Suprapubic skin (tissue), 4 donors: ENCODE measurements around the gene ARHGAP4. TPM values are rescaled to one million over a fixed set of nuclear protein-coding genes. Genes with fewer than 3 reads are reported as not detected.

ENCODE experiments used
- DNase-seq, 2 donors: peaks; one replicate each; pipeline ENCODE4 v3.0.0-alpha.2; 2019; ENCODE audit warnings: low spot score in 2 of 2
- H3K27ac ChIP-seq: fragments of 200-600 bp; sonication (generic); one replicate; pipeline ENCODE4 v1.5.1; 2019
- H3K27me3 ChIP-seq: fragments of 200-600 bp; sonication (generic); one replicate; pipeline ENCODE4 v1.5.1; 2019
- H3K36me3 ChIP-seq: fragments of 200-600 bp; sonication (generic); one replicate; pipeline ENCODE4 v1.5.1; 2019
- H3K4me1 ChIP-seq: fragments of 200-600 bp; sonication (generic); one replicate; pipeline ENCODE4 v1.5.1; 2019
- H3K4me3 ChIP-seq: fragments of 200-600 bp; sonication (generic); one replicate; pipeline ENCODE4 v1.5.1; 2019; ENCODE audit warnings: mild to moderate bottlenecking
- H3K9me3 ChIP-seq: fragments of 200-600 bp; sonication (generic); one replicate; pipeline ENCODE4 v1.5.1; 2019
- CTCF ChIP-seq, 2 donors: fragments of 200-600 bp in 1 of 2; fragments of 450-650 bp in 1 of 2; sonication (generic) in 1 of 2; IDR thresholded peaks; one replicate each; pipeline ENCODE4 v1.5.1; 2016 to 2019; ENCODE audit warnings: antibody characterized with exemption in 2 of 2, mild to moderate bottlenecking in 1 of 2, moderate library complexity in 1 of 2
- EP300 ChIP-seq: sonication (generic); formaldehyde crosslinking; IDR thresholded peaks from one replicate; pipeline ENCODE4 v1.6.1; 2017; ENCODE audit warnings: antibody characterized with exemption
- POLR2A ChIP-seq, 2 donors: fragments of 450-650 bp; IDR thresholded peaks; one replicate each; pipeline ENCODE4 v1.6.1; 2017; ENCODE audit warnings: antibody characterized with exemption in 2 of 2, mild to moderate bottlenecking in 2 of 2, moderate library complexity in 2 of 2
- POLR2AphosphoS5 ChIP-seq, 3 donors: sonication (generic); formaldehyde crosslinking; IDR thresholded peaks; one replicate each; pipeline ENCODE4 v1.6.1; 2017; ENCODE audit warnings: antibody characterized with exemption in 3 of 3
- WGBS: methylation state at CpG from one replicate; pipeline ENCODE4 v1.1.5; 2018; 5-methylcytosine and 5-hydroxymethylcytosine counted together
- total RNA-seq, 4 donors: library from RNA; depleted of rRNA; stranded (reverse); fragments of >200 nt; gene quantifications; one replicate each; pipeline ENCODE4 v1.1.0, GENCODE V29; 2016

Gene ARHGAP4
- total RNA-seq, 4 donors from 2014 or later: 4.8 to 17.6 (median 9.6) TPM

- no peak overlapping the region for H3K4me3 ChIP-seq
- TF ChIP-seq EP300 (no peak), POLR2A (IDR thresholded peaks at IDR 0.05) (no peak), POLR2AphosphoS5 (IDR thresholded peaks at IDR 0.05) (no peak), CTCF (IDR thresholded peaks at IDR 0.05) (no peak)
- WGBS: 80% methylated on average over 6 of the region's 6 CpGs
- no peaks in the 10 kb centered on the region for H3K27me3 ChIP-seq
- no peaks in the 10 kb centered on the region for H3K36me3 ChIP-seq
- H3K4me1 ChIP-seq: no peaks in the 10 kb centered on the region
- H3K27ac ChIP-seq: no peak overlapping the region
- DNase-seq: no peak
- no peaks in the 10 kb centered on the region for H3K9me3 ChIP-seq
Observed at GRCh38 chrX:153911798-153912197, 14.3 kb downstream of the ARHGAP4 start.

- Histone ChIP-seq H3K27ac (no peak overlapping the region), H3K4me1 (no peaks in the 10 kb centered on the region), H3K9me3 (no peaks in the 10 kb centered on the region), H3K4me3 (no peak overlapping the region), H3K27me3 (no peaks in the 10 kb centered on the region), H3K36me3 (no peaks in the 10 kb centered on the region)
- DNase-seq: no peak
- TF ChIP-seq EP300: no peak
- no peak for TF ChIP-seq POLR2AphosphoS5 (IDR thresholded peaks at IDR 0.05)
- no peak for TF ChIP-seq CTCF (IDR thresholded peaks at IDR 0.05)
- TF ChIP-seq POLR2A (IDR thresholded peaks at IDR 0.05): no peak
- WGBS: no CpG with 5 or more reads among the region's 22 CpGs
Observed at GRCh38 chrX:153910446-153910845, 15.6 kb downstream of the ARHGAP4 start.

- Histone ChIP-seq H3K27ac (no peak overlapping the region), H3K27me3 (no peaks in the 10 kb centered on the region), H3K4me3 (no peak overlapping the region), H3K9me3 (no peaks in the 10 kb centered on the region), H3K4me1 (no peaks in the 10 kb centered on the region), H3K36me3 (no peaks in the 10 kb centered on the region)
- no peak for TF ChIP-seq POLR2A (IDR thresholded peaks at IDR 0.05)
- no peak for TF ChIP-seq POLR2AphosphoS5 (IDR thresholded peaks at IDR 0.05)
- no peak for TF ChIP-seq EP300
- no peak for TF ChIP-seq CTCF (IDR thresholded peaks at IDR 0.05)
- DNase-seq: no peak
- WGBS: 80% methylated on average over 5 of the region's 25 CpGs
Observed at GRCh38 chrX:153909980-153910360, 16.1 kb downstream of the ARHGAP4 start.

- no peak for TF ChIP-seq POLR2A (IDR thresholded peaks at IDR 0.05)
- no peak for TF ChIP-seq CTCF (IDR thresholded peaks at IDR 0.05)
- no peak for TF ChIP-seq EP300
- no peak for TF ChIP-seq POLR2AphosphoS5 (IDR thresholded peaks at IDR 0.05)
- 77% methylated on average over 15 of the region's 37 CpGs for WGBS
- H3K36me3 ChIP-seq: no peaks in the 10 kb centered on the region
- no peaks in the 10 kb centered on the region for H3K9me3 ChIP-seq
- peaks cover 2% of the 10 kb centered on the region for H3K4me1 ChIP-seq
- no peak overlapping the region for H3K27ac ChIP-seq
- H3K4me3 ChIP-seq: no peak overlapping the region
- H3K27me3 ChIP-seq: no peaks in the 10 kb centered on the region
- DNase-seq: no peak
Observed at GRCh38 chrX:153909024-153909979, 16.8 kb downstream of the ARHGAP4 start.

- TF ChIP-seq CTCF (IDR thresholded peaks at IDR 0.05) (no peak), POLR2A (IDR thresholded peaks at IDR 0.05) (no peak), POLR2AphosphoS5 (IDR thresholded peaks at IDR 0.05) (no peak), EP300 (no peak)
- H3K9me3 ChIP-seq: no peaks in the 10 kb centered on the region
- peaks cover 11% of the 10 kb centered on the region for H3K4me1 ChIP-seq
- no peak overlapping the region for H3K27ac ChIP-seq
- H3K36me3 ChIP-seq: no peaks in the 10 kb centered on the region
- H3K27me3 ChIP-seq: no peaks in the 10 kb centered on the region
- DNase-seq: no peak
- H3K4me3 ChIP-seq: no peak overlapping the region
- 80% methylated on average over 19 of the region's 23 CpGs for WGBS
Observed at GRCh38 chrX:153908219-153908860, 17.7 kb downstream of the ARHGAP4 start.
